Measurements from ENCODE around the gene LRP5.

LRP5 gene

DNA sequence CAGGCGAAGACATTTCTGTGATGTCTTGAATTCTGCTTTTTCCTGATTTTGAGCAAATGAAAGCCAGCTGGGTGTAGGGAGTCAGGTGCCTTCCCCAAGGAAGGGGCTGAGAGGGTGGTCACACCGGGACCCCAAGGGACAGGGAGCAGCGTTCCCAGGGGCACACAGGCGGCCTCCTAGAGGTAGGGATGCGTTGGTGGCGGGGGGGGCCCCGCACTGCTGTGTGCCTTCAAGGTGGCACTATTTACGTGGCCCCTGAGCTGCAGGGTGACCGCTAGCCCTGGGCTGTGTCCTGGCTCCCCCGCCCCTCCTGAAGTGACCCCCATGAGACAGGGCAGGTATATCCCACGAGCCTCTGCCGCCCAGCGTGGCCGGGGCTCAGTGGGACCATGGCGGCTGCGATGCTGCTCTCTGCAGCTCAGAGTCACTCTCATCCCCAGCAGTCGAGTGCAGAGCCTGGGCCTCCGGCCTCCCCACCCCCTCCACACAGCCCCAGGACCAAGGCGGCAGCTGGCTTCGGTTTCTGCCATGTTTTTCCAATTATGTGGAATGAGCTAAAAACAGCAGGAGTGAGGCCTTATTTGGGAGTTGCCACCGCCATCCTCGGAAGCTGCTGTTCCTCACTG is 60.9 kb downstream of the LRP5 start:
- no peak for DNase-seq
- Mint-ChIP-seq H3K4me3 (no peak overlapping the region), H3K9me3 (peaks cover 0 to 8% of the 10 kb centered on the region in 2 donors), H3K27ac (peak overlapping the region in 1 of 2 donors; percentile 19), H3K27me3 (no peaks in the 10 kb centered on the region), H3K4me1 (peaks cover 6% of the 10 kb centered on the region)
- ATAC-seq, result no peak

DNA sequence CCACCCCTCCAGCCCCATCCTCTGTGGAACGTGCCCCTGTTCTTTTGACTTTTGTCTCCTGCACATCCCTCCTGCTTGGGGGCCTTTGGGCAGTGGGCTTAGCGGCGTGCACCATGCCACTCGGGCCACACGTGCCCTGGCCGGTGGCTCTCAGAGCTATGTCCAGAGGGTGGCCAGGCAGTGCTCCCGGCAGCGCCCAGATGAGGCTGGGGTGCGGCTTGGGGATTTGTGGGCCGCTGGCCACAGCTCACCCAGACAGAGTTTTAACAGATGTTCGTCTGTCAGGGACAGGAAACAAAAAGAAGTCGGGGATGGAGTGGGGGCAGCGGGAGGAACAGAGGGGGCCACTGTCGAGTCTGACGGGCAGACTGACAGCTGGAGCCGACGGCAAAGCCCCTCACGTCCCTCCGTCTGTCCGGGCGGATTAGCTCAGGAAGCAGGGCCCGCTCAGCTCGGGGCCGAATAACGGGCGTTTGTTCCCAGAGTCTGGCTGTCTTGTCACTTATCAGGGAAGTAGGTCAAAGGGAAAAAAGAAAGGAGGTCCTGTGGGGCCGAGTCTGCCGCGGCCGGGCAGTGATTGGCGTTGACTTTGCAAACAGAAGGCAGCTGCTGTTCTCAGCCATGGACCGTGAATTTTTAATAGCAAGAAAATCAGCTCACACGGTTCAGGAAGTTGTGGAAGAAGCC is 61.6 kb downstream of the LRP5 start:
- DNase-seq (no peak), ATAC-seq (no peak)
- Mint-ChIP-seq H3K9me3 (peaks cover 0 to 8% of the 10 kb centered on the region in 2 donors), H3K27me3 (no peaks in the 10 kb centered on the region), H3K4me1 (peaks cover 6% of the 10 kb centered on the region), H3K4me3 (no peak overlapping the region), H3K27ac (peak overlapping the region in 1 of 2 donors; percentile 60)

DNA sequence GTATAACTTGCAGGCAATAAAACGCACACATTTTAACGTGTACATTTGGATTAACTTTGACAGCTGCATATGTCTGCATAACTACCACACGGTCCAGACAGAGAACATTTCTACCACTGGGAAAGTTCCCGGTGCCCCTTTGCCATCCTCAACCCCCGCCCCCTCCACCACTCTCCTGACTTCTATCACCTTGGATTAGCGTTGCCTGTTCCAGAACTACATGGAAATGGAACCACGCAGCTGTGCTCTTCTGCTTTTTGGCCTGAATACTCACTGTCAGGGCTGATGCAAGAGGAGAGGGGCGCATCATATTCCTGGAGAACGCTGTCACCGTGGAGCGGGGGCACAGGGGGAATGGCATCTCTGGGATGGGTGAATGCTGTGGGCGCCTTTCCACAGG is 62.1 kb downstream of the LRP5 start:
- H3K4me1 Mint-ChIP-seq, result peaks cover 9% of the 10 kb centered on the region
- peaks cover 0 to 8% of the 10 kb centered on the region in 2 donors for H3K9me3 Mint-ChIP-seq
- no peak for DNase-seq
- H3K4me3 Mint-ChIP-seq, result no peak overlapping the region
- no peak overlapping the region for H3K27ac Mint-ChIP-seq
- ATAC-seq, result no peak
- peaks cover 1% of the 10 kb centered on the region for H3K27me3 Mint-ChIP-seq

DNA sequence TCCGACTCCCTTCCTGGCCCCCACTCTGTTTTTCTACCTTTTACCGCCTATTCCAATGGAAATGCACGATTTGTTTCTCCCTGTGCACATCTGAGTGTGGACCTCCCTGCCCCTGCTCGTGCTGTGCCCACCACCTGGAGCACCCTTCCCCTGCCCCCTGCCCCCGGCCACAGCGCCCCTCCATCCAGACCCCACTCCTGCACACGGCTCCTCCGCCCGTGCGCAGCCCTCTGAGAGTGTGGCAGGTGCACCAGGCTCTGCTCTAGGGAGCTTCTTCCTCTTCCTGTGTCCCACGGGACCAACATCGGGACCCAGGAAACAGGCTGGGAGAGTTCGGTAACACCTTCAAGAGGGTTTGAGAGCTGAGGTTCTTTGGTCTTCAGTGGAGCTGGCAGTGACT is 62.9 kb downstream of the LRP5 start:
- ATAC-seq (no peak), DNase-seq (no peak)
- H3K27me3 Mint-ChIP-seq, result peaks cover 10% of the 10 kb centered on the region
- no peak overlapping the region for H3K27ac Mint-ChIP-seq
- no peak overlapping the region for H3K4me3 Mint-ChIP-seq
- peaks cover 0 to 8% of the 10 kb centered on the region in 2 donors for H3K9me3 Mint-ChIP-seq
- peaks cover 18% of the 10 kb centered on the region for H3K4me1 Mint-ChIP-seq

DNA sequence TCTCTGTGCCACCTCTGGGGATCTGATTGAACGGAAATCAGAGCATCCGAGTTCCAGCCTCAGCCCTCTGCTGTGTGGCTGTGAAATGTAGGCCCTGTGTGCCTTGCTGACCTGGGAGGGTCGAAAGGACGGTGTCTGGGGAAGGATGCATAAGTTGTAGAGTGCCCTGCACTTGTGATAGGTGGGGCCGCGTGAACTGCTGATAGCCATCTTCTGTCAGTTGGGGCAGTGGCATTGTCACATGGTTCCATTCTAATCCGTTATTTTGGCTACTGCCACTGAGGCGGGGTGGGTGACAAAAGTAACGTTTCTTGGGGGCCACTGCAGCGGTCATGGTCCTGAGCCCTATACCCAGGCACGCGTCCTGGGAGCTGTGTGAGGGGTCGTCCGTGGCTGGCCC is 63.4 kb downstream of the LRP5 start:
- no peak overlapping the region for H3K4me3 Mint-ChIP-seq
- H3K4me1 Mint-ChIP-seq, result peaks cover 22% of the 10 kb centered on the region
- DNase-seq, result no peak
- H3K27me3 Mint-ChIP-seq, result peaks cover 10% of the 10 kb centered on the region
- no peak for ATAC-seq
- no peak overlapping the region for H3K27ac Mint-ChIP-seq
- H3K9me3 Mint-ChIP-seq, result peaks cover 0 to 8% of the 10 kb centered on the region in 2 donors

DNA sequence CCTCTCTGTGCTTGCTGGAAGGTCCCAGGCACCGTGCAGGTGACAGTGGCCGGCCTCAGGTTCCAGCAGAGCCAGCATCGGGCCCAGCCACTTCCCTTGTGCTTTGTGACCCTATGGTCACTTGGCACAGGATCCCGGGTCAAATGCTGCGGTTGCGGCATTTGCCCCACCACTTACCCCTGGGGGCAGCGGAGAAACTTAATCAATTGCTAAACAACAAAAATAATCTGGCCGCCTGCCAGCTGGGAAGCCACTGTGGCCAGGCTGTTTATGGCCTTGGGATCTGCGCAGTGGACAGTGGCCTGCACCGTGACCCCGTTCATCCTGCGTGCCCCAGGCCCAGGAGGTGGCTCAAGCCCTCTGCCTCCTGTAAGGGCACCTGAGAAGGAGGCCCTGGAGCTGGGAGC is 65.0 kb downstream of the LRP5 start:
- Mint-ChIP-seq H3K4me3 (no peak overlapping the region), H3K27me3 (peaks cover 10% of the 10 kb centered on the region), H3K4me1 (peaks cover 38% of the 10 kb centered on the region), H3K9me3 (no peaks in the 10 kb centered on the region), H3K27ac (no peak overlapping the region)
- no peak for DNase-seq
- no peak for ATAC-seq

DNA sequence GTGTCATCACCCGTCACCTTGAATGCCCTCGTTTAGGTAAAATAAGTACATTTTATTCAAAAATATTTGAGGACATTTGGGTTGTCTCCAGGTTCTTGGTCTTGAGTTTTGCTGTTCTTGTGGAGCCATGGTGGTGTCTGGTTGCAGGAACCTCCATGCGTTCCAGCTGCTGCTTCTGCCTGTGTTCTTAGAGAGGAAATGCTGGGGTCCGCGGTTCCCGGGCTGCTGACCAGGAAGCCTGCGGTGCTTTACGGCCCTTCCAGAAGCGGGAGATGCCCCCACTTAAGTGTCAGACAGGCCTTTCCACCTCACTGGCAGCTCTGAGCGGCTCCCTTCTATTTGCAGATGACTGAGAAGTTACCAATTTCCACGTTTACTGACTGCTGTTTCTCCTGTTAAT is 66.8 kb downstream of the LRP5 start:
- H3K4me3 Mint-ChIP-seq, result no peak overlapping the region
- ATAC-seq (no peak), DNase-seq (no peak)
- no peaks in the 10 kb centered on the region for H3K9me3 Mint-ChIP-seq
- peaks cover 10% of the 10 kb centered on the region for H3K27me3 Mint-ChIP-seq
- H3K27ac Mint-ChIP-seq, result no peak overlapping the region
- H3K4me1 Mint-ChIP-seq, result peaks cover 40% of the 10 kb centered on the region

DNA sequence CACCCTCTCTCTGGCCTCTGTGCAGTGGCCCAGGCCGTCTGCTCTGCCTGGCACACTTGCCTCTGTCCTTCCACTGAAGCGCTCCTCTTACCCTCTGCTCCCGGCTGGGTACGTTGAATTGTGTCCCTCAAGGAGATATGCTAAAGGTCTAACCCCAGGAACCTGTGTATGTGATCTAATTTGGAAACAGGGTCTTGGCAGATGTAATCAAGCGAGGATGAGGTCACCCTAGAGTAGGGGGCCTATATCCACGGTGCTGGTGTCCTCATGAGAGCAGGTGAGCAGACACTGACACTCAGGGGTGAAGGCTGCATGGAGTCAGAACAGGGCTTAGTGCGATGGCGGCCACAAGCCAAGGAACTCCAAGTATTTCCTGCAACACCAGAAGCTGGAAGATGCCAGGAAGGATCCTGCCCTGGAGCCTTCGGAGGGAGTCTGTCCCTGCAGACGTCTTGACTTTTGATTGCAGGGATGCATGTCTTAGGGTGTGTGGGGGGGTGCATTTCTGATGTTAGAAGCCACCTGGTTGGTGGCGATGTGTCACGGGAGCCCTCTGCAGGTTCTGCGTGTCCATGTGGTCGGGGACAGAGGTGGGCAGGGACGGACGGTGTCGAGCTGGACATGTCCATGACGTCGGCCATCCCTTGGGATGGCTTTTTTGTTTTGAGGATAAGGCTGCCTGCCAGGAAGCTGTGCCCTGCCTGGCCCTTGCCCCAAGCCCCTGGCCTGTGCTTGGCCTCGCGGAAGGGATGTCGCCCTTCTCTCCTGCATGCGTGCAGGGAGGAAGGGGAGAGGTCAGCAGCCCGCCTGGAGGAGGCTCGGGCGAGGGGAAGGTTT is 68.6 kb downstream of the LRP5 start:
- peak; percentile 9 for ATAC-seq
- peak overlapping the region in 1 of 2 donors; percentile 56 for H3K27ac Mint-ChIP-seq
- H3K9me3 Mint-ChIP-seq, result no peaks in the 10 kb centered on the region

DNA sequence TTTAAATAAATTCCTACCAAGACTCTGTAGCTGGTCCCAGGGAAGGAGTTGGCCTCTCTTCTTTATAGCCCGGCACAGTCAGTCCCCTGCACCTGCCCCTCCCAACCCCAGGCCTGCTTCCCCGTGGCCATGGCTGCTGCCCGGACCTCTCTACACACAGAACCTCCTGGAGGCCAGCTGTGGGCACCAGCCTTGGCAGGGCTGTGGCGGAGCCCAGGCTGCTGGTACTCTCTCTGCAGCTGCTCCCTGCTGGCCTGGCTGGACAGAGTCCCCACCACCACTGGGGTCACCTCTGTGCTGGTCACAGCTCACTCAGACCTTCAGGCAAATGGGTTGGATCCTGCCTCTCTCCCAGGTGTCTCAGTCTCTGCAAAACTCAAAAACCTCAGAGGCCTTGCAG is 69.3 kb downstream of the LRP5 start:
- Mint-ChIP-seq H3K9me3 (no peaks in the 10 kb centered on the region), H3K27me3 (peaks cover 10% of the 10 kb centered on the region), H3K27ac (peak overlapping the region in 1 of 2 donors; percentile 63), H3K4me1 (peaks cover 40% of the 10 kb centered on the region), H3K4me3 (peak overlapping the region in 1 of 2 donors; percentile 52)
- DNase-seq (no peak), ATAC-seq (no peak)

More for the DNA sequence above, 68.6 kb downstream of the LRP5 start:
- peak overlapping the region in 1 of 2 donors; percentile 65 for H3K4me3 Mint-ChIP-seq
- peaks cover 10% of the 10 kb centered on the region for H3K27me3 Mint-ChIP-seq
- DNase-seq, result no peak
- H3K4me1 Mint-ChIP-seq, result peaks cover 40% of the 10 kb centered on the region

DNA sequence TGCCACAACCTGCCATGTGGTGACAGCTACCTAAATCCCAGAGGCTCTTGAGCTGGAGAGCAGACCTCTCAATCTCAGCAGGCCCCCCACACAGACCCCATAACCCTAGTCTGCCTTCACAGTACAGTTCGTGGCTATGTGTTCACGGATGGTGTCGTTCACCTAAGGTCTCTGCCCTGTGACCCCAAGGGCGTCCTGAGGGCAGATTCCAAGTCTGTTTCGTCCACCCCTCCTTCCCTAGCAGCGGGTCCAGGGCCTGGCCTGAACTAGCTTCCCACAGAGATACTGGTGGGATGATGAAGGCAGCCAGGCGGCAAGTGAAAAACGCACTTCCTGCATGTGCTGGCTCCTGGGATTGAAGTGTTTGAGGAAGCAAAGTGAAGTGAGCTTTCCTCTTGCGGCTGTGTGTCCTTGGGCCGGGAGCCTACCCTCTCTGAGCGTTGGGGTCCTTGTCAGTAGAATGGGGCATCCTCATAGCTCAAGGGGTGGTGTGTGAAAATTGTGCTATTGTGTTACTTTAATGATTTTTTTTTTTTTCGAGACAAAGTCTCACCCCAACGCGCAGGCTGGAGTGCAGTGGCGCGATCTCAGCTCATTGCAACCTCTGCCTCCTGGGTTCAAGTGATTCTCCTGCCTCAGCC is 70.1 kb downstream of the LRP5 start:
- no peak for ATAC-seq
- Mint-ChIP-seq H3K4me3 (no peak overlapping the region), H3K27ac (no peak overlapping the region)

DNA sequence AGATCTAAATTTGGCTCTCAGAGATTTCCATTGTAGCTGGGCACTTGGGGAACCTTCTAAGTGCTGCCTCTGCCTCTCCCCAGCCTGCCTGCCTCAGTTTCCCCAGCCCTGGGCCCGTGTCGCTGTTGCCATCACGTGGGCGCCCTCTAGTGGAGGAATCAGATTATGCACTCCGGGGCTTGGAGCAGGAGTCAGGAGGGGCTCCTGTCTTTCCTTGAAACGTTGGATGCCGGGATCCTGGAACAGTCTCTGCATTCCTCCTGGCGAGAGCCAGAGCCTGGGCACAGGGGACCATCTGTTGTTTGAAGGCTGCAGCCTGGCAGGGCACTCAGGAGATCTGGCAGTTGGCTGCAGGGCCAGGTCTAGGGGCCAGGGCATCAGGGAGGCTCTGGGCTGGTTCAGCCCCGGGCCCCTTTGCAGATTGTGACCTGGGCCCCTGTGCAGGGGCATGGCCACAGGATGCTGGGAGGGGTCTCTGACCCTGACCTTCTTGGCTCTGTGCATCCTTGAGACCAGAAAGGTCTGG is 71.6 kb downstream of the LRP5 start:
- Mint-ChIP-seq H3K27me3 (peaks cover 10% of the 10 kb centered on the region), H3K4me3 (no peak overlapping the region), H3K4me1 (peaks cover 40% of the 10 kb centered on the region), H3K27ac (no peak overlapping the region), H3K9me3 (no peaks in the 10 kb centered on the region)
- DNase-seq (peak; percentile 56 to 58), ATAC-seq (peak; percentile 44)

More for the DNA sequence above, 70.1 kb downstream of the LRP5 start:
- Mint-ChIP-seq H3K9me3 (no peaks in the 10 kb centered on the region), H3K27me3 (peaks cover 10% of the 10 kb centered on the region), H3K4me1 (peaks cover 40% of the 10 kb centered on the region)
- no peak for DNase-seq

DNA sequence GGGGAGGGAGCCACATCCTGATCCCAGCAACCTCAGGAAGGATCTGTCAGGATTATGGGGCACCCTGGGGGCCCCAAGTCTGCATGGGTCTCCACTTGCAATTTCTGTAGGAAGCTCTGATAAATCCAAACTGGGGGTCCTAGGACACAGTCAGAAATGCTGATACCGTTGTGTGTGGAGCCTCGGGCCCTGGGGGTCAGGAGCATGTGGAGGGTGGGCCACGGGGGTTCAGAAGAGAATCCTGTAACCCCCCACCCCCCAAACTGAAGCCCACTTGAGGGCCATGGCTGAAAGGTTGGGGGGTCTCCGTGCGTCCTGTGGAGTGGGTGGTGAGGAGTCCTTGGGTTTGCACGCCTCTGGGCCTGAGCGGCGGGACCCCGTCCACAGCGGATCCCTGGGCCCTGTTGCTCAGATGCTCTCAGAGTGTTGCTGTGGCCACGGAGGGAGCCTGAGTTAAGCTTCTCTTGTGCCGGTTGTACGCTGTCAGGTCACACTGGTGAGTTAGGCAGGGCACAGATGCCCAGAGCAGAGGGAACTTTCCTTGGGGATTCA is 72.2 kb downstream of the LRP5 start:
- H3K4me1 Mint-ChIP-seq, result peaks cover 35% of the 10 kb centered on the region
- H3K4me3 Mint-ChIP-seq, result no peak overlapping the region
- ATAC-seq, result no peak
- H3K27me3 Mint-ChIP-seq, result peaks cover 8% of the 10 kb centered on the region
- no peak overlapping the region for H3K27ac Mint-ChIP-seq
- no peaks in the 10 kb centered on the region for H3K9me3 Mint-ChIP-seq
- no peak for DNase-seq

DNA sequence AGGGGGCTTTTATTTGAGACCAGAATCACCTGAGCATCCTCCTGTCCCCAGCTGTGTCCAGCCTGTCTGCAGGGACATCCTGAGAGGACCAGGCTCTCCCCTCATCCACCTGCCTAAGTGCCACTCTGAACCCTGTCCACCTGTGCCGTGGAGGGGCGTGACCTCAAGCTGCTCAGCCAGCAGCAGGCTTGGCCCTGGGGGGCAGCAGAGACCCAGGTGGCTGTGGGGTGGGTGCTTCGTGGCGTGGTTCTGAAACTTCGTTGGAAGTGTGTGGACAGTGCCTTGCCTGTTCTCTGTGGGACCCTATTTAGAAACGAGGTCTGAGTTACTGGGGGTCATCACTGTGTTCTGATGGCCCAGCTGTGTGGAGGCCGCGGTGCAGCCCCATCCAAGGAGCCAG is 72.7 kb downstream of the LRP5 start:
- DNase-seq (no peak), ATAC-seq (no peak)
- Mint-ChIP-seq H3K4me1 (peaks cover 30% of the 10 kb centered on the region), H3K27ac (no peak overlapping the region), H3K9me3 (no peaks in the 10 kb centered on the region), H3K4me3 (no peak overlapping the region), H3K27me3 (peaks cover 2% of the 10 kb centered on the region)

DNA sequence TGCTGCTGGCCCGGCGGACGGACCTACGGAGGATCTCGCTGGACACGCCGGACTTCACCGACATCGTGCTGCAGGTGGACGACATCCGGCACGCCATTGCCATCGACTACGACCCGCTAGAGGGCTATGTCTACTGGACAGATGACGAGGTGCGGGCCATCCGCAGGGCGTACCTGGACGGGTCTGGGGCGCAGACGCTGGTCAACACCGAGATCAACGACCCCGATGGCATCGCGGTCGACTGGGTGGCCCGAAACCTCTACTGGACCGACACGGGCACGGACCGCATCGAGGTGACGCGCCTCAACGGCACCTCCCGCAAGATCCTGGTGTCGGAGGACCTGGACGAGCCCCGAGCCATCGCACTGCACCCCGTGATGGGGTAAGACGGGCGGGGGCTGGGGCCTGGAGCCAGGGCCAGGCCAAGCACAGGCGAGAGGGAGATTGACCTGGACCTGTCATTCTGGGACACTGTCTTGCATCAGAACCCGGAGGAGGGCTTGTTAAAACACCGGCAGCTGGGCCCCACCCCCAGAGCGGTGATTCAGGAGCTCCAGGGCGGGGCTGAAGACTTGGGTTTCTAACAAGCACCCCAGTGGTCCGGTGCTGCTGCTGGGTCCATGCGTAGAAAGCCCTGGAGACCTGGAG is 74.1 kb downstream of the LRP5 start:
- no peaks in the 10 kb centered on the region for H3K27me3 Mint-ChIP-seq
- no peak overlapping the region for H3K27ac Mint-ChIP-seq
- ATAC-seq, result no peak
- H3K4me1 Mint-ChIP-seq, result peaks cover 17% of the 10 kb centered on the region
- H3K4me3 Mint-ChIP-seq, result no peak overlapping the region
- H3K9me3 Mint-ChIP-seq, result no peaks in the 10 kb centered on the region
- no peak for DNase-seq

DNA sequence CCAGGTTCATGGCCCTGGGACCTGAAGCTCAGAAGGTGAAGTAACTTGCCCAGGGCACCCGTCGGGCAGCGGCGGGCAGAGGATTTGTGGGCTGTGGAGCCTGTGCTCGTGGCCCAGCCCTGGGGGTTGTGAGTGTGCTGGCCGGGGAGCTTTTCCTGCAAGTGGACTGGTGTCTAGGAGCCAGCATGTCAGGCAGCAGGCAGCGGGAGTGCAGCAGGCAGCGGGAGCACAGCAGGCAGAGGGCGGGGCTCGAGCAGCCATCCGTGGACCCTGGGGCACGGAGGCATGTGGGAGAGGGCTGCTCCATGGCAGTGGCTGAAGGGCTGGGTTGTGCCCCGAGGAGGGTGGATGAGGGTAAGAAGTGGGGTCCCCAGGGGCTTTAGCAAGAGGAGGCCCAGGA is 75.4 kb downstream of the LRP5 start:
- Mint-ChIP-seq H3K27me3 (no peaks in the 10 kb centered on the region), H3K9me3 (no peaks in the 10 kb centered on the region), H3K27ac (no peak overlapping the region), H3K4me1 (peaks cover 8% of the 10 kb centered on the region), H3K4me3 (no peak overlapping the region)
- DNase-seq, result no peak
- no peak for ATAC-seq
